ENCODE measurements around the gene PRR14L.
"Not testable (repeated sequence)": the region's sequence is repeated elsewhere in the genome, so short reads cannot be mapped to it uniquely, and the experiment has no call there.

The PRR14L gene

DNA sequence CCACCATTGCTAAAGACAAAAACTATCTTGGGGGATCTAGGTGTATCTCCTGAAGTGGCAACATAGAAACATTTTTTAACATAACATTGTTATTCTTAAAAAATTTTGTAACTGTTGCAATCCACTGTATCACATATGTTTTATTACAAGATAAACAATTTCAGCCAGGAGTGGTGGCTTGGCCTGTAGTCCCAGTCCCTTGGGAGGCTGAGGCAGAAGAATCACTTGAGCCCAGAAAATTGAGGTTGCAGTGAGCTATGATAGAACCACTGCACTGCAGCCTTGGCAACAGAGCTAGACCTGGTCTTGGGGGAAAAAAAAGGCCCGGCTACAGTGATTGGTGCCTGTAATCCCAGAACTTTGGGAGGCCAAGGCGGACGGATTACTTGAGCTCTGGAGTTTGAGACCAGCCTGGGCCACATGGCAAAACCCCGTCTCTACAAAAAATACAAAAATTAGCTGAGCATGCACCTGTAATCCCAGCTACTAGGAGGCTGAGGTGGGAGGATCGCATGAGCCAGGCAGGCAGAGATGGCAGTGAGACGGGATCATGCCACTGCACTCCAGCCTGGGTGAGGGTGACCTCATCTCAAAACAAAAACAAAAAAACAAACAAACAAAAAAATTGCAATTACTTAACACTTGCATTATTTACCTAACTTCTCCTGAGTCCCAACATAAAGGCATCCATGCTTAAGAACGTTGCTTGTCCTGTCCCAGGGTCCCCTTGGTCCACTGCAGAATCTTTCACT, 2.3 kb upstream of the PRR14L start:
- Mint-ChIP-seq H3K4me3 (peak overlapping the region; percentile 86), H3K27me3 (ENCODE audit: low read depth) (no peaks in the 10 kb centered on the region), H3K36me3 (ENCODE audit: low read depth) (peaks cover 12% of the 10 kb centered on the region), H3K27ac (peak overlapping the region; percentile 98), H3K9me3 (no peaks in the 10 kb centered on the region), H3K4me1 (ENCODE audit: low read depth) (peaks cover 50% of the 10 kb centered on the region)
- DNase-seq (ENCODE audit: low spot score): no peak

DNA sequence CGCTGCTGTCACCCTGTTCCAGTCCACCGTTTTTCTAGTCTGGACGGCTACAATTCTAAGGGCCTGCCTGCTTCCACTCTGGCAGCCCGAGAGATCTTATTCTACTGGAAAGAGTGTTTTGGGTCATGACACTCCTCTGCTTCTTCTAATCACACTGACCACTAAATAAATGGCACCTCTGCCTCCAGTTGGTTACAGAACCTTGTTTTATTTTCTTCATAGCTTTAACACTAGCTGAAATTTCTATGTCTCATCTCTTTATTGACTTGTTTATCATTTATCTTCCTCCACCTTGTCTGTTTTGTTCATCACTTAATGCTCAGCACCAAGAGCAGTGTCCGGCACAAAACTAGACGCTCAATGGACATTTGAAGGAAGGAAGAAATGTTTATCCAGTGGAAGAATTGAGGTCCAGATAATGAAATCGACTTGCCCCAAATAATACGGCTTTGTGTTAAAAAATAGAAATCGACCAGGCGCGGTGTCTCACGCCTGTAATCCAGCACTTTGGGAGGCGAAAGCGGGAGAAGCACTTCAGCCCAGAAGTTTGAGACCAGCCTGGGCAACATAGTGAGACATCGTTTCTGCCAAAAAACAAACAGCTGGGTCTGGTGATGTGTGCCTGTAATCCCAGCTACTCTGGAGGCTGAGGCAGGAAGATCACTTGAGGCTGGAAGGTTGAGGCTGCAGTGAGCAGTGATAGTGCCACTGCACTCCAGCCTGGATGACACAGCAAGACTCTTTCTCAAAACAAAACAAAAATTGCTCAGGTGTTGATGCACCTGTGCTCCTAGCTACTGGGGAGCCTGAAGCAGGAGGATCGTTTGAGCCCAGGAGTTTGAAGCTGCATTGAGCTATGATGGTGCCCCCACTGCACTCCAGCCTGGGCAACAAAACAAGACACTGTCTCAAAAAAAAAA, 693 bp upstream of the PRR14L start:
- DNase-seq (ENCODE audit: low spot score): no peak
- peak overlapping the region; percentile 91 for H3K4me3 Mint-ChIP-seq
- H3K27me3 Mint-ChIP-seq (ENCODE audit: low read depth): no peaks in the 10 kb centered on the region
- H3K9me3 Mint-ChIP-seq: no peaks in the 10 kb centered on the region
- H3K36me3 Mint-ChIP-seq (ENCODE audit: low read depth): peaks cover 14% of the 10 kb centered on the region
- H3K27ac Mint-ChIP-seq: peak overlapping the region; percentile 97
- H3K4me1 Mint-ChIP-seq (ENCODE audit: low read depth): peaks cover 53% of the 10 kb centered on the region

DNA sequence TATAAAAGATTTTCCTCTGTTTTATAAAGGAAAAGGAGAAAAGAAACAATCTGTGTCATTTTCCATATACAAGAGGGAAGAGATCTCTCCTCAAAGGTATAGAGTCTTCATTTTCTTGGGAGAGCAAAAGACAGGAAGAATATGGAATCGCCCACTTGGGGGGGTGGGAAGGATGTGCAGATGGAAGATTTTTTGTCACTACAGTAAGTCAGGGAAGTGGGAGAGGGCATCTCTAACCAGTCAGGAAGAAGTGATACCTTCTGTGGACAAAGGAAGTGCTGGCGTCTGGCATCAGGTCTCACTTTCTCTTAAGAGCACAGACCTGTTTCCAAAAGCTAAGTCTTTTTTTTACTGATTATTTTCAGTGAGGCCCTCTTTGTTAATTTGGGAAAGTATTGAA, 1.4 kb downstream of the PRR14L start:
- no peak for DNase-seq (ENCODE audit: low spot score)
- no peaks in the 10 kb centered on the region for H3K27me3 Mint-ChIP-seq (ENCODE audit: low read depth)
- H3K9me3 Mint-ChIP-seq: no peaks in the 10 kb centered on the region
- peaks cover 18% of the 10 kb centered on the region for H3K36me3 Mint-ChIP-seq (ENCODE audit: low read depth)
- H3K27ac Mint-ChIP-seq: peak overlapping the region; percentile 97
- peaks cover 42% of the 10 kb centered on the region for H3K4me1 Mint-ChIP-seq (ENCODE audit: low read depth)
- H3K4me3 Mint-ChIP-seq: peak overlapping the region; percentile 91

DNA sequence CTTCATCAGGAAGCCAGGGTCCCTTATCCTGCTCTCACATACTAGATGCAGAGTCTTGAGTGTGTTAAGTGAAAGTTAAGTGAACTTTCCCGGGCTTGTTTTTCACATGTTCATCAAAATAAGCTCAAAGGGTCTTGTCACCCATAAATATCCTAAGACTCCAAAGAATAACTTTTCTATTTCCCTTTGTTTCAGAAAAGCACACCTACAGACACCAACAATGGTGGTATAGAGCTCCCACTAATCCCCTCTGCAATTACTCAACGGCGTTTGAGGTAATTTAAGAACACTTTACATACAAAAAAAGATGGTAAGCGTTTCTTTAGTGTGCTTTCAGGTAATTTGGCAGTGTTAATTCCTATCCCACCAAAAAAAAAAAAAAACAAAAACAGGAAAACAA, 2.5 kb downstream of the PRR14L start:
- peak overlapping the region; percentile 91 for H3K4me3 Mint-ChIP-seq
- H3K9me3 Mint-ChIP-seq: no peaks in the 10 kb centered on the region
- no peaks in the 10 kb centered on the region for H3K27me3 Mint-ChIP-seq (ENCODE audit: low read depth)
- no peak overlapping the region for H3K27ac Mint-ChIP-seq
- DNase-seq (ENCODE audit: low spot score): no peak
- peaks cover 24% of the 10 kb centered on the region for H3K36me3 Mint-ChIP-seq (ENCODE audit: low read depth)
- H3K4me1 Mint-ChIP-seq (ENCODE audit: low read depth): peaks cover 33% of the 10 kb centered on the region

DNA sequence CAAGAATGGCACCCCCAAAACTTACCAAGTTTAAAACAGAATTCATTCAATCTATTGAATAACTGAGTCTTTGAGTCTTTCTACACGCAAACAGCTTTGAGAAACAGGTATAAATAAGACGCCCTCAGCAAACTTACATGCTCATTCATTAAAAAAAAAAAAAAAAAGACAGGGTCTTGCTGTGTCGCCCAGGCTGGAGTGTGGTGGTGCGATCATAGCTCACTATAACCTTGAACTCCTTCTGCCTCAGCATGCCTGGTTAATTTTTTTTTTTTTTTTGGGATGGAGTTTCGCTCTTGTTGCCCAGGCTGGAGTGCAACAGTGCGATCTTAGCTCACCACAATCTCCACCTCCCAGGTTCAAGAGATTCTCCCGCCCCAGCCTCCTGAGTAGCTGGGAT, 6.1 kb downstream of the PRR14L start:
- H3K9me3 Mint-ChIP-seq: no peaks in the 10 kb centered on the region
- peaks cover 32% of the 10 kb centered on the region for H3K4me1 Mint-ChIP-seq (ENCODE audit: low read depth)
- no peak overlapping the region for H3K4me3 Mint-ChIP-seq
- DNase-seq (ENCODE audit: low spot score): no peak
- H3K27ac Mint-ChIP-seq: no peak overlapping the region
- H3K36me3 Mint-ChIP-seq (ENCODE audit: low read depth): peaks cover 40% of the 10 kb centered on the region
- no peaks in the 10 kb centered on the region for H3K27me3 Mint-ChIP-seq (ENCODE audit: low read depth)

DNA sequence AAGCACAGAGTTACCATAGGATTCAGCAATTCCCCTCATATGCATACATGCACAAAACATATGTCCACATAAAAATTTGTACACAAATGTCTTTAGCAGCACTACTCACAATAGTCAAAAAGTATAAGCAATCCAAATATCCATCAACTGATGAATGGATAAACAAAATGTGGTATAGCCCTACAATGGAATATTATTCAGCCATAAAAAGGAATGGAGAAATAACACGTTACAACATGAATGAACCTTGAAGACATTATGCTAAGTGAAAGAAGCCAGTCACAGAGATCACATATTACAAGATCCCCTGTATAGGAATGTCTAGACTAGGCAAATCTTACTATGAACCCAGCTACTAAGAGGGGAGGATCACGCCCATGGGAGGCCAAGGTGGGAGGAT, 7.2 kb downstream of the PRR14L start:
- no peaks in the 10 kb centered on the region for H3K27me3 Mint-ChIP-seq (ENCODE audit: low read depth)
- peaks cover 31% of the 10 kb centered on the region for H3K4me1 Mint-ChIP-seq (ENCODE audit: low read depth)
- no peak for DNase-seq (ENCODE audit: low spot score)
- peaks cover 43% of the 10 kb centered on the region for H3K36me3 Mint-ChIP-seq (ENCODE audit: low read depth)
- no peak overlapping the region for H3K4me3 Mint-ChIP-seq
- H3K27ac Mint-ChIP-seq: no peak overlapping the region
- H3K9me3 Mint-ChIP-seq: no peaks in the 10 kb centered on the region

DNA sequence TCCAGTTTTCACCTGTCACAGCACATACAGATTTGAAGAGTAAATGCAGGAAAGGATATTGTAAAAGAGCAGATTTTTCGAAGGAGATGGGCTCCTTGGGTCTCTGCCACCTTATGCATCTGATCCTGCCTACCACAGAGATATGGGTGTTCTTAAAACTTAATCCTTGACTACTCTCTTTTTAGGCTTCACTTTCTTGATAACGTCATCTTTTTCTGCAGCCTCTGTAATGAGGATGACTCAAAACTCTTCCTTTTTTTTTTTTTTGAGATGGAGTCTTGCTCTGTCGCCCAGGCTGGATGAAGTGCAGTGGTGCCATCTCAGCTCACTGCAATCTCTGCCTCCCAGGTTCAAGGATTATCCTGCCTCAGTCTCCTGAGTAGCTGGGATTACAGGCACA, 7.8 kb downstream of the PRR14L start:
- peaks cover 27% of the 10 kb centered on the region for H3K4me1 Mint-ChIP-seq (ENCODE audit: low read depth)

DNA sequence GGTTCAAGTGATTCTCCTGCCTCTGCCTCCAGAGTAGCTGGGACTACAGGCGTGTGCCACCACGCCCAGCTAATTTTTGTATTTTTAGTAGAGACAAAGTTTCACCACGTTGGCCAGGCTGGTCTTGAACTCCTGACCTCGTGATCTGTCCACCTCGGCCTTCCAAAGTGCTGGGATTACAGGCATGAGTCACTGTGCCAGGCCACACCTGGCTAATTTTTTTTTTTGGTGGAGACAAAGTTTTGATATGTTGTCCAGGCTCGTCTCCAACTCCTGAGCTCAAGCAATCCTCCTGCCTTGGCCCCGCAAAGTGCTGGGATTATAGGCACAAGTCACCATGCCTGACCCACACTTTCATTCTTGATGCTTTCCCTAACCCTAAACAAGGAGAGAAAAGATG, 9.6 kb downstream of the PRR14L start:
- not testable (repeated sequence) for H3K27ac Mint-ChIP-seq; H3K4me3 Mint-ChIP-seq; H3K9me3 Mint-ChIP-seq; DNase-seq (ENCODE audit: low spot score); H3K27me3 Mint-ChIP-seq (ENCODE audit: low read depth)
- H3K4me1 Mint-ChIP-seq (ENCODE audit: low read depth): peaks cover 24% of the 10 kb centered on the region
- peaks cover 41% of the 10 kb centered on the region for H3K36me3 Mint-ChIP-seq (ENCODE audit: low read depth)

More for the DNA sequence above, 7.8 kb downstream of the PRR14L start:
- no peak overlapping the region for H3K27ac Mint-ChIP-seq
- no peak overlapping the region for H3K4me3 Mint-ChIP-seq
- no peaks in the 10 kb centered on the region for H3K27me3 Mint-ChIP-seq (ENCODE audit: low read depth)
- H3K36me3 Mint-ChIP-seq (ENCODE audit: low read depth): peaks cover 38% of the 10 kb centered on the region
- H3K9me3 Mint-ChIP-seq: no peaks in the 10 kb centered on the region
- no peak for DNase-seq (ENCODE audit: low spot score)

DNA sequence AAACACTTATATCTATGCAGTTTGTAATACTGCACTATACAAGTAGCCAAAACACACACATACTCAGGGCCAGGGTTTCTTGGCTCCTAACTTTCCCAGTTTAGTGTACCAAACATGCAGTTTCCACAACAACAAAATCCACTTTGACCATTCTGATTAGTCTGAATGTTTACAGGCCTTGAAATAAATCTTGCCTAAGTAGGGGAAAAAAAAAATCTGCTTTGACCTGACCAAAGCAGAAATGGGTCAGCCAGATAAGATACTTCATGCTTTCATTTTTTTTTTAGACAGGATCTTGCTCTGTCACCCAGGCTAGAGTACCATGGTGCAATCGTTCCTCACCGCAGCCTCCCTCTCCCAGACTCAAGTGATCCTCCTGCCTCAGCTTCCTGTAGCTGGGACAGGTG, 10.1 kb downstream of the PRR14L start:
- no peak for DNase-seq (ENCODE audit: low spot score)
- H3K27me3 Mint-ChIP-seq (ENCODE audit: low read depth): no peaks in the 10 kb centered on the region
- H3K36me3 Mint-ChIP-seq (ENCODE audit: low read depth): peaks cover 43% of the 10 kb centered on the region
- H3K4me3 Mint-ChIP-seq: no peak overlapping the region
- H3K9me3 Mint-ChIP-seq: no peaks in the 10 kb centered on the region
- H3K27ac Mint-ChIP-seq: no peak overlapping the region
- H3K4me1 Mint-ChIP-seq (ENCODE audit: low read depth): peaks cover 24% of the 10 kb centered on the region

DNA sequence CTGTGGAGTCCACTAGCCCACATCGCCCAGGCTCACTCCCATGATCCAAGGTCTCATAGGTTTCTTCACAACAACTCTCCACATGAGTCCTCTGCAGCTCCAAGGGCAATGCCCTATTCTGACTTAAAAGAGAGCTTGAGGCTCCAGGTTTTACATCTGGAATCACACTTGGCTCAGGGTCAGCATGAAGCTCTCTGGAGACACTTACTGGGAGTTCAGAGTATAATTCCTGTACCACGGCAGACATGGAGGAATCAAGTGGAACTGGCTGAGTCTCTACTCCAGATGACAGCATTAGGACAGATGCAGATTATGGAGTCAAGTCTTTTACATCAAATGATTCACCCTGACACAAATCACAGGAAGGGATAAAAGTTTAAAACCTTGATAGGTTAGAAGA, 11.4 kb downstream of the PRR14L start:
- Mint-ChIP-seq H3K4me1 (ENCODE audit: low read depth) (peaks cover 22% of the 10 kb centered on the region), H3K36me3 (ENCODE audit: low read depth) (peaks cover 50% of the 10 kb centered on the region), H3K9me3 (no peaks in the 10 kb centered on the region), H3K4me3 (no peak overlapping the region), H3K27ac (no peak overlapping the region), H3K27me3 (ENCODE audit: low read depth) (no peaks in the 10 kb centered on the region)
- no peak for DNase-seq (ENCODE audit: low spot score)

DNA sequence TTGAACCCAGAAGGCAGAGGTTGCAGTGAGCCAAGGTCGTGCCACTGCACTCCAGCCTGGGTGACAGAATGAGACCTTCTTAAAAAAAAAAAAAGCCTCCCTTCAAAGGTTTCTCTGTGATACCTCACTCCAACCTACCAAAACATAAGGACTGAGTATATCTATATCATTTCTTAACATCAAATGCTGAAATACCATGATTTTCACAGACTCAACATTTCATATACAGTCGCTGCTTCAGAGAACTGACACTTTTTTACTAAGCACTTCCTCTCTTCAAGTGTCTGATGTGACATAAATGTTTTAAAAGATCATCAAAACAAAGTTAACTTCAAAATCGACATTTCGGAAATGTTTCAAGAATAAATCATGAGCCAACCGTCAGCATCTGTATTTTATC, 12.0 kb downstream of the PRR14L start:
- Mint-ChIP-seq H3K4me1 (ENCODE audit: low read depth) (peaks cover 23% of the 10 kb centered on the region), H3K36me3 (ENCODE audit: low read depth) (peaks cover 52% of the 10 kb centered on the region)

DNA sequence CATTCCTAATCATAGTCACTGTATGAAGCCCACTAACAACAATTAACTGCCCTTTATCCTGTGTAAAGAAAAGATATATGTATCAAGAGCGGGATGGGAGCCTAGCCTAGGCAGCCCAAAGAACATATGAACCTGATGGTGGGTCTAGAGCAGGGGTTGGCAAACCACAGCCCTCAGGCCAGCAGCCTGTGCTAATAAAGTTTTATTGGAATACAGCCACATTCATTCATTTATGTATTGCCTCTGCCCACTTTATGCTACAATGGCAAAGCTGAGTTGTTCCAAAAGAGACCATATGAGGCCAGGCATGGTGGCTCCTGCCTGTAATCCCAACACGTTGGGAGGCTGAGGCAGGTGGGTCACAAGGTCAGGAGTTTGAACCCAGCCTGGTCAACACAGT, 13.5 kb downstream of the PRR14L start:
- Mint-ChIP-seq H3K4me3 (no peak overlapping the region), H3K27ac (no peak overlapping the region)

More for the DNA sequence above, 12.0 kb downstream of the PRR14L start:
- DNase-seq (ENCODE audit: low spot score): no peak
- Mint-ChIP-seq H3K4me3 (no peak overlapping the region), H3K27ac (no peak overlapping the region), H3K27me3 (ENCODE audit: low read depth) (no peaks in the 10 kb centered on the region), H3K9me3 (no peaks in the 10 kb centered on the region)

DNA sequence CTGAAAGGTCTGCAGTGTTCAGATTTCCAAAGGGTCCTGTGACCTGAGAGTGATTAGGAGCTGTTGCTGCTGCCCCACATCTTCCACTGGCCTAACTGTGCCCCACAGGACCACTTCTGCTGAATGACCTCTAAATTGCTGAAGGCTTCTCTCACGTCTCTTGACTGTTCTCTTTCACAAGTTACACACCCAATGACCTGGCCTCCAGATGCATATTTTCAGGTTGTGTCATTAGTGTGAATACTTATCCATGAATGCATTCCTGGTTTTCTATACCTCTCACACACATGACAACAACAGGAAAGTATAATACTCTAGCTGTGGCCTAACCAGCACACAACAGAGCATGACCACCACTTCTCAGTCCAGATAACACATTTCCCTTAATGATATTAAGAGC, 15.4 kb downstream of the PRR14L start:
- Mint-ChIP-seq H3K27ac (no peak overlapping the region), H3K27me3 (ENCODE audit: low read depth) (no peaks in the 10 kb centered on the region), H3K36me3 (ENCODE audit: low read depth) (peaks cover 35% of the 10 kb centered on the region), H3K4me1 (ENCODE audit: low read depth) (peaks cover 21% of the 10 kb centered on the region), H3K9me3 (no peaks in the 10 kb centered on the region), H3K4me3 (no peak overlapping the region)
- no peak for DNase-seq (ENCODE audit: low spot score)

More for the DNA sequence above, 13.5 kb downstream of the PRR14L start:
- Mint-ChIP-seq H3K4me1 (ENCODE audit: low read depth) (peaks cover 23% of the 10 kb centered on the region), H3K9me3 (no peaks in the 10 kb centered on the region), H3K36me3 (ENCODE audit: low read depth) (peaks cover 43% of the 10 kb centered on the region), H3K27me3 (ENCODE audit: low read depth) (no peaks in the 10 kb centered on the region)
- no peak for DNase-seq (ENCODE audit: low spot score)

DNA sequence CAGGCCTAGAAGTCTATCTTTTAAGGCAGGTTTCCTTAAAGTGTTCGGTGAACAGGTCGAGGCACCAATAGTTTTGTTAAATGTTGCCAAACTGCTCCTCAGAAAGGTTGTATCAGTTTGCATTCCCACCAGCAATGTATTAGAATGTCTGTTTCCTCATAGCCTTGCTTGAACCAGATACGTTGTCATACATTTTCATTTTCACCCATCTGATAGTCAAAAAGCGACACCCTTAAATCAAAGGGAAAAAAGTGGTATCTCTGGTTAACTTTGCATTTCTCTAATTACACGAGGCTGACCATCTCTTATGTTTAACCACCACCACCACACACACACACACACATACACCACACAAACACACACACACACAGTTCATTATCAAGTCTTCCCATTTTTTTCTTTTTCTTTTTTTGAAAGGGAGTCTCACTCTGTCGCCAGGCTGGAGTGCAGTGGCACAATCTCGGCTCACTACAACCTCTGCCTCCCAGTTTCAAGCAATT, 16.3 kb downstream of the PRR14L start:
- Mint-ChIP-seq H3K4me1 (ENCODE audit: low read depth) (peaks cover 15% of the 10 kb centered on the region), H3K36me3 (ENCODE audit: low read depth) (peaks cover 29% of the 10 kb centered on the region), H3K9me3 (no peaks in the 10 kb centered on the region), H3K27ac (no peak overlapping the region), H3K27me3 (ENCODE audit: low read depth) (no peaks in the 10 kb centered on the region), H3K4me3 (no peak overlapping the region)
- no peak for DNase-seq (ENCODE audit: low spot score)
